ENCODE data around the gene POU3F3.

The POU3F3 gene

DNA sequence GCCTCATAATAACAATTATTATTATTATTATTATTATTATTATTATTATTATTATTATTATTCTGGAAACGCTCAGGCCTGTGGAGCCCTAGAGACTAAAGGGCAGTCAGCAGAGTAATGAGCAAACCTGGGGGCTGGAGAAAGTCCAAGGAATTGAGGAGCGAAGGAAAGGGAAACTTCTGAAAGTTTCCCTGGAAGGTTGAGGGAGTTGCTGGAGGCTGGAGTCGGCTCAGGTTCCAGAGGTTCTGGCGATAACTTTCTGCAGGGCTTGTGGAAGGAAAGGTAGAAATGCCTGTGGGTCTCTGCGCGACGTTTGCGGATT is 9.2 kb downstream of the POU3F3 start:
- H3K4me3 ChIP-seq (replicated peaks; ENCODE audit: insufficient read depth, low read length): no peak overlapping the region
- DNase-seq (ENCODE audit: low read depth in 1 of 2, low spot score in 1 of 2): no peak
- no peak for TF ChIP-seq SPI1 (IDR thresholded peaks at IDR 0.05; ENCODE audit: borderline replicate concordance, low read depth)
- TF ChIP-seq CTCF (IDR thresholded peaks at IDR 0.05; ENCODE audit: insufficient read depth, low read length): no peak
- TF ChIP-seq GABPA (IDR thresholded peaks at IDR 0.05; ENCODE audit: low read depth): no peak
- no peak for TF ChIP-seq POLR2AphosphoS5 (IDR thresholded peaks at IDR 0.05; ENCODE audit: low read depth)
- no peak for TF ChIP-seq REST (IDR thresholded peaks at IDR 0.05; ENCODE audit: insufficient replicate concordance, low read depth)
- peaks cover 90% of the 10 kb centered on the region for H3K27me3 ChIP-seq (ENCODE audit: insufficient read depth, poor library complexity, severe bottlenecking)
- H3K27ac ChIP-seq (replicated peaks): no peak overlapping the region

DNA sequence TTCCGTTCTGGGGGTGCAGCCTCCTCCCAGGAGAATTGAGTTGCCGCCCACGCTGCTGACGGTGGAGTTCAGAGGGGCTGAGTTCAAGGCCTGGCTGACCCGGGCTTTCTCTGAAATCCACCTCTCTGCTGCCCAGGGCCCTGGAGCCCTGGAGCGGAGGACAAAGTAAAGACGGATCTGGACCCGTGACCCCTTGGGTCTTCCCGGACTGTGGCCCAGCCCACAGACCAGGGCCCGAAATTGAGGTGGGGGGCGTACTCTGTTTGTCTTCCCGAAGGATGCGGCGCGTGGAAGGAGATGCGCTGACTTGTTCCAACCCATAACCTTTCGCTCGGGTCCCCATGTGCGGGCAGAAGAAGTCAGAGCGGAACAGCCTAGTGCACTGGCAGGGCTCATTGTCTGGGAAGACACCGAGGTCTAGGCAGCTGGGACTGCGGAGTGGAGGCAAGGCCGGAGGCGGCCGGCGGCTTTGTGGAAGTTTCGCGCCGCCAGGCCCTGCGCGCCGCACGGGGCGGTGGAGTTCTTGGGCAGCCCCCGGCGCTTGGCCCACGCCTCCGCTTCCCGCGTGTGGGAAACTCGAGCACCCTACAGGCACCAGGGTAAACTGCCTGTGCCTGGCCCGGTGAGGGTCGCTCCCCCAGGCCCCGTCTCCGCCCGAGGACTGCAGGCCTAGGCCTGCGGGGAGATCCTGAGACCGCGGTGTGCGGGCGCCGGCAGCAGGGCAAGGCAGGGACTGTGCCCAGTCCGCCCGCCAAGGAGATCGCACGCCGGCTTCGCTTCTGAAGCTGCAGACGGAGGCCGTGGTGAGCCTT is 9.8 kb downstream of the POU3F3 start:
- Histone ChIP-seq H3K4me3 (replicated peaks; ENCODE audit: insufficient read depth, low read length) (no peak overlapping the region), H3K27me3 (ENCODE audit: insufficient read depth, poor library complexity, severe bottlenecking) (peaks cover 90% of the 10 kb centered on the region), H3K27ac (replicated peaks) (no peak overlapping the region)
- TF ChIP-seq SPI1 (IDR thresholded peaks at IDR 0.05; ENCODE audit: borderline replicate concordance, low read depth): no peak
- no peak for TF ChIP-seq POLR2AphosphoS5 (IDR thresholded peaks at IDR 0.05; ENCODE audit: low read depth)
- TF ChIP-seq CTCF (IDR thresholded peaks at IDR 0.05; ENCODE audit: insufficient read depth, low read length): no peak
- DNase-seq (ENCODE audit: low read depth in 1 of 2, low spot score in 1 of 2): no peak

DNA sequence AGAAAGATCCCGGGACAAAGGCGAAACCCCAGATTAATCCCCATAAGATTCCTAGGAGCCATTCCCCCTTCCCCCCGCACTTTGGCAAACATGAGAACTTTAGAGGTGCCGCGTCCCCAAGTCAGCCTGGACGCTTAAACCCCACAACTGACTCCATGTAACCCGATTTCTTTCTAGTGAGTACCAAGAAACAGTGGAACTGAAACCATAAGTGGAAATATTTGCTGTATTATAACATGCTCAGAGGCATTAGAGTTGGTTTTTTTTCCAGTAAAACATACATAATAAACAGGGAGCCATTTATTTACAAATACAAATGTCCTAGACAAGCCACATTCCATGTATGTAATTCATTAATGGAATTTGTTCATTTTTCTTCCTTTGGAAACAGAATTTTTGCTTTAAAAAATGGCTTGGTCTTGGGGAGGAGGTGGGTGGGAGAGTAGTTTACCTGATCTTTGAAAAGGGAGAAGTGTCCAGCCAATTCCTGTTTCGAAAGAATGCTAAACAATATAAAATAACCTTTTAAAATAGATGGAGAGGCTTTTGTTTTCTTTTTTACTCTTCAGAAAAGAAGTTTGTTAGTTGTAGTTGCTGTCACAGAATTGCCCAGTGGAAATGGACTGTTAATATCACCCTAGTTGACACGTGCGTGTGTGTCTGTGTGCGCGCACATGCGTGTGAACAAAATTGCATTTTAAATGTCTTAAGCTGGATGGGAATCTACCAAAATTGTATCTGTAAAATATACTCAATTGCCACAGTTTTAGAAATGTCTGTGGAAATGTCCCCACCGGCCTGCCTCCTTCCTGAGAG is 10.6 kb downstream of the POU3F3 start:
- no peak overlapping the region for H3K4me3 ChIP-seq (replicated peaks; ENCODE audit: insufficient read depth, low read length)
- no peak overlapping the region for H3K27ac ChIP-seq (replicated peaks)
- H3K27me3 ChIP-seq (ENCODE audit: insufficient read depth, poor library complexity, severe bottlenecking): peaks cover 89% of the 10 kb centered on the region
- TF ChIP-seq POLR2AphosphoS5 (IDR thresholded peaks at IDR 0.05; ENCODE audit: low read depth) (no peak), GABPA (IDR thresholded peaks at IDR 0.05; ENCODE audit: low read depth) (no peak), SPI1 (IDR thresholded peaks at IDR 0.05; ENCODE audit: borderline replicate concordance, low read depth) (no peak), CTCF (IDR thresholded peaks at IDR 0.05; ENCODE audit: insufficient read depth, low read length) (no peak), REST (IDR thresholded peaks at IDR 0.05; ENCODE audit: insufficient replicate concordance, low read depth) (no peak)
- DNase-seq (ENCODE audit: low read depth in 1 of 2, low spot score in 1 of 2): no peak
